HepG2 (cell line): ENCODE measurements around the gene HNRNPUL2. TPM values are rescaled to one million over a fixed set of nuclear protein-coding genes. Genes with fewer than 3 reads are reported as not detected.
A peak's percentile ranks its signal among the peaks of the same experiment; 100 is the strongest.

Experiments
- ARID2 ChIP-seq: sonication (generic); formaldehyde crosslinking; IDR thresholded peaks from 2 replicates; pipeline ENCODE4 v1.8.1; 2022; ENCODE audit warnings: mild to moderate bottlenecking, missing genetic modification reagents, borderline replicate concordance
- BRF2 ChIP-seq: sonication (generic); formaldehyde crosslinking; IDR thresholded peaks from 2 replicates; pipeline ENCODE4 v1.8.1; 2022; ENCODE audit warnings: mild to moderate bottlenecking, missing genetic modification reagents
- GRHL1 ChIP-seq: sonication (generic); formaldehyde crosslinking; conservative IDR thresholded peaks from 2 replicates; pipeline ENCODE4 v1.8.0; 2022; ENCODE audit warnings: missing genetic modification reagents
- JARID2 ChIP-seq: sonication (generic); formaldehyde crosslinking; IDR thresholded peaks from 2 replicates; pipeline ENCODE4 v1.8.1; 2023; ENCODE audit warnings: missing genetic modification reagents, inconsistent platforms; ENCODE audit not compliant: insufficient replicate concordance
- PLSCR1 ChIP-seq: sonication (generic); formaldehyde crosslinking; IDR thresholded peaks from 2 replicates; pipeline ENCODE4 v1.5.0; 2020; ENCODE audit warnings: missing genetic modification reagents, mild to moderate bottlenecking, borderline replicate concordance
- TIGD3 ChIP-seq: sonication (generic); formaldehyde crosslinking; IDR thresholded peaks from 2 replicates; pipeline ENCODE4 v1.5.1; 2020; ENCODE audit warnings: mild to moderate bottlenecking, missing genetic modification reagents, borderline replicate concordance
- ZBTB1 ChIP-seq: sonication (generic); formaldehyde crosslinking; IDR thresholded peaks from 2 replicates; pipeline ENCODE4 v1.4.0; 2020; ENCODE audit warnings: missing genetic modification reagents, borderline replicate concordance
- ZNF350 ChIP-seq: sonication (generic); formaldehyde crosslinking; IDR thresholded peaks from 2 replicates; pipeline ENCODE4 v1.4.0; 2020; ENCODE audit warnings: mild to moderate bottlenecking, low read depth, missing genetic modification reagents, borderline replicate concordance
- ZNF75D ChIP-seq: sonication (generic); formaldehyde crosslinking; IDR thresholded peaks from 2 replicates; pipeline ENCODE4 v1.8.1; 2023; ENCODE audit warnings: missing genetic modification reagents, mild to moderate bottlenecking, borderline replicate concordance
- ZSCAN9 ChIP-seq: IDR thresholded peaks from 2 replicates; pipeline ENCODE4 v1.6.1; 2016; ENCODE audit warnings: borderline replicate concordance
- ZUFSP ChIP-seq: sonication (generic); formaldehyde crosslinking; IDR thresholded peaks from 2 replicates; pipeline ENCODE4 v1.9.0; 2021; ENCODE audit warnings: missing genetic modification reagents, mild to moderate bottlenecking, borderline replicate concordance
- polyA plus RNA-seq, 8 experiments: library from polyadenylated mRNA; depleted of rRNA in 3 of 8; stranded (reverse) in 7 of 8; unstranded in 1 of 8; fragments of >200 nt; fragmentation: Illumina TruSeq in 4 of 8; extraction: Trizol in 4 of 8; gene quantifications; 2 replicates each; pipeline versions ENCODE4 v1.2.1 to v1.2.3, GENCODE V29; 2011 to 2016; ENCODE audit warnings: low read depth in 4 of 8, missing spikeins in 1 of 8, mixed read lengths in 1 of 8; ENCODE audit not compliant: insufficient read depth in 1 of 8
- total RNA-seq, 5 experiments: library from RNA; depleted of rRNA; stranded (reverse); fragments of >200 nt; fragmentation: Illumina TruSeq; extraction: Trizol; gene quantifications; 2 replicates each; pipeline ENCODE4 v1.2.3, GENCODE V29; 2016; ENCODE audit warnings: low read depth in 1 of 5

HNRNPUL2 gene
- total and polyA plus RNA-seq, 2 of the 13 experiments (the other 11 are each of a cell fraction or from before 2014, with no cell fraction given), result 8.4 to 9.6 TPM

GRCh38 chr11:62705880-62706849 is 21.1 kb downstream of the HNRNPUL2 start (continued):
- no peak for TF ChIP-seq BRF2
- TF ChIP-seq GRHL1 (CRISPR knock-in tag), result no peak
- no peak for TF ChIP-seq PLSCR1
- TF ChIP-seq TIGD3 (CRISPR knock-in tag), result no peak; the same call in 1 of the 2 replicates
- TF ChIP-seq ZBTB1 (CRISPR knock-in tag), result no peak
- 0 out of 2 replicates have a peak, but pooled peaks have one; percentile 29 for TF ChIP-seq ZNF350 (CRISPR knock-in tag)
- TF ChIP-seq ARID2 (CRISPR knock-in tag), result 0 out of 2 replicates have a peak, but pooled peaks have one; percentile 68
- no peak for TF ChIP-seq ZNF75D (CRISPR knock-in tag)
- no peak for TF ChIP-seq ZUFSP (CRISPR knock-in tag)
- no peak for TF ChIP-seq JARID2 (CRISPR knock-in tag)
- peak; percentile 46; the same call in 1 of the 2 replicates for TF ChIP-seq ZSCAN9
